ENCODE results near the gene KRTAP4-6. TPM values are rescaled to one million over a fixed set of nuclear protein-coding genes. Genes with fewer than 3 reads are reported as not detected.

KRTAP4-6 gene
- total and polyA plus RNA-seq, 4 donors = not detected

DNA sequence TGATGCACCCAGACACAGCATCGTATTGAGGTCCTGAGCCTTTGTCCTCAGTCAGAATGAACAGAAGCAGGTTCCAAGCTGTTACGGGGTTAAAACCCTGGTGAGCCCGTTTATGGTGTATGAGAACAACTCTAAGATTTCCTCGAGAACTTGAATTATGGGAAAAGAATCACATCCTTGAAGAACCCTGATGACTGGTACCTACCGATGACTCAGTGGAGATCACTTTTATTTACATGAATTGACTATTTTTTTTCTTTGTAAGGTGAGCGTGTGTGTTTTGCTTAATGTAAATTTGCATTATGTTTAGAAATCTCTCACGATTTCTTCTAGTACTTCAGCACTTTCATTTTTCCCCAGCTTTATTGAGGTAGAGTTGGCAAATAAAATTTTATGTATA lies 23.5 kb upstream of the KRTAP4-6 start:
- Histone ChIP-seq H3K36me3 (ENCODE audit: control insufficient read depth in 4 of 4, insufficient read depth in 3 of 4, low read depth in 1 of 4, low read length in 3 of 4) (no peaks in the 10 kb centered on the region), H3K4me3 (ENCODE audit: low read depth in 1 of 3, low read length in 3 of 3) (no peak overlapping the region), H3K9me3 (ENCODE audit: control insufficient read depth in 4 of 4, low read length in 3 of 4) (no peaks in the 10 kb centered on the region), H3K4me1 (ENCODE audit: control insufficient read depth in 4 of 4, insufficient read depth in 4 of 4, low read length in 3 of 4) (no peaks in the 10 kb centered on the region), H3K27ac (ENCODE audit: low read depth in 1 of 2, low read length in 2 of 2) (no peak overlapping the region), H3K27me3 (ENCODE audit: control insufficient read depth in 4 of 4, insufficient read depth in 4 of 4, low read length in 3 of 4) (peaks cover 0 to 5% (median under 1%) of the 10 kb centered on the region in 4 donors), H3K9ac (ENCODE audit: low read depth in 1 of 2, low read length in 2 of 2) (no peak overlapping the region)
- DNase-seq (ENCODE audit: low spot score) = no peak
- WGBS = 68% methylated on average over 7 of the region's 7 CpGs
- TF ChIP-seq, protein P1, sequence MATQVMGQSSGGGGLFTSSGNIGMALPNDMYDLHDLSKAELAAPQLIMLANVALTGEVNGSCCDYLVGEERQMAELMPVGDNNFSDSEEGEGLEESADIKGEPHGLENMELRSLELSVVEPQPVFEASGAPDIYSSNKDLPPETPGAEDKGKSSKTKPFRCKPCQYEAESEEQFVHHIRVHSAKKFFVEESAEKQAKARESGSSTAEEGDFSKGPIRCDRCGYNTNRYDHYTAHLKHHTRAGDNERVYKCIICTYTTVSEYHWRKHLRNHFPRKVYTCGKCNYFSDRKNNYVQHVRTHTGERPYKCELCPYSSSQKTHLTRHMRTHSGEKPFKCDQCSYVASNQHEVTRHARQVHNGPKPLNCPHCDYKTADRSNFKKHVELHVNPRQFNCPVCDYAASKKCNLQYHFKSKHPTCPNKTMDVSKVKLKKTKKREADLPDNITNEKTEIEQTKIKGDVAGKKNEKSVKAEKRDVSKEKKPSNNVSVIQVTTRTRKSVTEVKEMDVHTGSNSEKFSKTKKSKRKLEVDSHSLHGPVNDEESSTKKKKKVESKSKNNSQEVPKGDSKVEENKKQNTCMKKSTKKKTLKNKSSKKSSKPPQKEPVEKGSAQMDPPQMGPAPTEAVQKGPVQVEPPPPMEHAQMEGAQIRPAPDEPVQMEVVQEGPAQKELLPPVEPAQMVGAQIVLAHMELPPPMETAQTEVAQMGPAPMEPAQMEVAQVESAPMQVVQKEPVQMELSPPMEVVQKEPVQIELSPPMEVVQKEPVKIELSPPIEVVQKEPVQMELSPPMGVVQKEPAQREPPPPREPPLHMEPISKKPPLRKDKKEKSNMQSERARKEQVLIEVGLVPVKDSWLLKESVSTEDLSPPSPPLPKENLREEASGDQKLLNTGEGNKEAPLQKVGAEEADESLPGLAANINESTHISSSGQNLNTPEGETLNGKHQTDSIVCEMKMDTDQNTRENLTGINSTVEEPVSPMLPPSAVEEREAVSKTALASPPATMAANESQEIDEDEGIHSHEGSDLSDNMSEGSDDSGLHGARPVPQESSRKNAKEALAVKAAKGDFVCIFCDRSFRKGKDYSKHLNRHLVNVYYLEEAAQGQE (IDR thresholded peaks at IDR 0.05) = no peak
- no peak for TF ChIP-seq GABPA (IDR thresholded peaks at IDR 0.05 in 1 of 2, conservative IDR thresholded peaks at IDR 0.05 in 1 of 2)
- TF ChIP-seq CTCF (IDR thresholded peaks at IDR 0.05; ENCODE audit: low read depth, low read length, missing input control) = no peak
- no peak for TF ChIP-seq RAD21 (IDR thresholded peaks at IDR 0.05)
- TF ChIP-seq JUND (IDR thresholded peaks at IDR 0.05) = no peak
- TF ChIP-seq SP1 (IDR thresholded peaks at IDR 0.05) = no peak
- no peak for TF ChIP-seq MAX (IDR thresholded peaks at IDR 0.05)
- TF ChIP-seq EGR1 (IDR thresholded peaks at IDR 0.05; ENCODE audit: low read depth in 2 of 2) = no peak
- no peak for TF ChIP-seq HNF4G (IDR thresholded peaks at IDR 0.05)
- TF ChIP-seq RXRA (IDR thresholded peaks at IDR 0.05) = no peak
- no peak for TF ChIP-seq ATF3 (IDR thresholded peaks at IDR 0.05)
- no peak for TF ChIP-seq HNF4A (conservative IDR thresholded peaks at IDR 0.05)
- TF ChIP-seq NR2F2 (IDR thresholded peaks at IDR 0.05) = no peak
- TF ChIP-seq YY1 (IDR thresholded peaks at IDR 0.05) = no peak
- TF ChIP-seq FOXA2 (IDR thresholded peaks at IDR 0.05) = no peak
- TF ChIP-seq FOXA1 (IDR thresholded peaks at IDR 0.05) = no peak
- TF ChIP-seq, protein P2, sequence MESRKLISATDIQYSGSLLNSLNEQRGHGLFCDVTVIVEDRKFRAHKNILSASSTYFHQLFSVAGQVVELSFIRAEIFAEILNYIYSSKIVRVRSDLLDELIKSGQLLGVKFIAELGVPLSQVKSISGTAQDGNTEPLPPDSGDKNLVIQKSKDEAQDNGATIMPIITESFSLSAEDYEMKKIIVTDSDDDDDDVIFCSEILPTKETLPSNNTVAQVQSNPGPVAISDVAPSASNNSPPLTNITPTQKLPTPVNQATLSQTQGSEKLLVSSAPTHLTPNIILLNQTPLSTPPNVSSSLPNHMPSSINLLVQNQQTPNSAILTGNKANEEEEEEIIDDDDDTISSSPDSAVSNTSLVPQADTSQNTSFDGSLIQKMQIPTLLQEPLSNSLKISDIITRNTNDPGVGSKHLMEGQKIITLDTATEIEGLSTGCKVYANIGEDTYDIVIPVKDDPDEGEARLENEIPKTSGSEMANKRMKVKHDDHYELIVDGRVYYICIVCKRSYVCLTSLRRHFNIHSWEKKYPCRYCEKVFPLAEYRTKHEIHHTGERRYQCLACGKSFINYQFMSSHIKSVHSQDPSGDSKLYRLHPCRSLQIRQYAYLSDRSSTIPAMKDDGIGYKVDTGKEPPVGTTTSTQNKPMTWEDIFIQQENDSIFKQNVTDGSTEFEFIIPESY (IDR thresholded peaks at IDR 0.05) = no peak

DNA sequence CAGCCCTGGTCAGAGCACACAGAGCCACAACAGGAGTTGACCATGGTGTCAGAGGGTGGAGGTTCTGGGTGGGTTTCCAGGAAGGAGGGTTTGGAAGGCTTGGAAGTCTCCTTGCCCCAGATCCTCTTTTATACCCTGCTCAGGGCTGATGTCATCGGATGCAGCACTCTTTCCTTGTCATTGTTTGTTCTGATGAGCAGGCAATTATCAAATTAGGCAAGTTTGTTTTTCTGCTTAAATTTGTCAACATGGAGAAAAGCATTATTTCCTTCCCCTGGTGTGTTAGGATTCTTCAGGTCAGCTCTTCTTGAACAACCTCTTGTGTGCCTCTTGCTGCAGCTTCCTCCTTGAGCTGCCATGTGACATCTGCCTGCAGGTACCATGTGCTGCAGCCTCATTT lies 20.3 kb upstream of the KRTAP4-6 start, which contains the start of gene KRTAP4-4:
Gene KRTAP4-4 (minus strand): TSS at position 101 of the 400 bp plus-strand sequence. CDS start 57 bp downstream, at position 44.
- 76% methylated on average over 1 of the region's 1 CpG for WGBS
- no peak within 1 kb of the TSS for H3K9ac ChIP-seq (ENCODE audit: low read depth in 1 of 2, low read length in 2 of 2)
- no peak within 1 kb of the TSS for H3K4me3 ChIP-seq (ENCODE audit: low read depth in 1 of 3, low read length in 3 of 3)
- H3K4me1 ChIP-seq (ENCODE audit: control insufficient read depth in 4 of 4, insufficient read depth in 4 of 4, low read length in 3 of 4) = no peaks in the 10 kb centered on the region
- H3K27ac ChIP-seq (ENCODE audit: low read depth in 1 of 2, low read length in 2 of 2) = no peak within 1 kb of the TSS
- no peaks in the 10 kb centered on the region for H3K9me3 ChIP-seq (ENCODE audit: control insufficient read depth in 4 of 4, low read length in 3 of 4)
- no peaks in the 10 kb centered on the region for H3K36me3 ChIP-seq (ENCODE audit: control insufficient read depth in 4 of 4, insufficient read depth in 3 of 4, low read depth in 1 of 4, low read length in 3 of 4)
- peaks cover 0 to 5% (median under 1%) of the 10 kb centered on the region in 4 donors for H3K27me3 ChIP-seq (ENCODE audit: control insufficient read depth in 4 of 4, insufficient read depth in 4 of 4, low read length in 3 of 4)
- DNase-seq (ENCODE audit: low spot score) = no peak
- TF ChIP-seq SP1 (IDR thresholded peaks at IDR 0.05) (no peak), GABPA (IDR thresholded peaks at IDR 0.05 in 1 of 2, conservative IDR thresholded peaks at IDR 0.05 in 1 of 2) (no peak), CTCF (IDR thresholded peaks at IDR 0.05; ENCODE audit: low read depth, low read length, missing input control) (no peak), YY1 (IDR thresholded peaks at IDR 0.05) (no peak), RXRA (IDR thresholded peaks at IDR 0.05) (no peak), TAF1 (conservative IDR thresholded peaks at IDR 0.05) (no peak), HNF4A (conservative IDR thresholded peaks at IDR 0.05) (no peak), FOXA2 (IDR thresholded peaks at IDR 0.05) (no peak), JUND (IDR thresholded peaks at IDR 0.05) (no peak)
- TF ChIP-seq, protein P1 (IDR thresholded peaks at IDR 0.05) = no peak

All from liver (tissue), 9 donors.